Measurements from ENCODE around the gene RNF13.

DNA sequence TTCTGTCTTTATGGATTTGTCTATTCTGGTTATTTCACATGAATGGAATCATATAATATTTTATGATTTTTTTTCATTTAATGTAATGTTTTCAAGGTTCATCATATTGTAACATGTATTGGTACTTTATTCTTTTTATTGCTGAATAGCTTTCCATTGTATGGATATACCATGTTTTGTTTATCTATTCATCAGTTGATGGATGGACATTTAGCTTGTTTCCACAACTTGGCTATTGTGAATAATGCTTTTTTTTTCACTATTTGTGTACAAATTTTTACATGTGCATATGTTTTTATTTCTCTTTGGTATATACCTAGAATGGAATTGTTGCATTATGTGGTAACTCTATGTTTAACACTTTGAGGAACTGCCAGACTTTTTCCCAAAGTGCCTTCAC lies 93.0 kb downstream of the RNF13 start:
- TF ChIP-seq, protein P1, sequence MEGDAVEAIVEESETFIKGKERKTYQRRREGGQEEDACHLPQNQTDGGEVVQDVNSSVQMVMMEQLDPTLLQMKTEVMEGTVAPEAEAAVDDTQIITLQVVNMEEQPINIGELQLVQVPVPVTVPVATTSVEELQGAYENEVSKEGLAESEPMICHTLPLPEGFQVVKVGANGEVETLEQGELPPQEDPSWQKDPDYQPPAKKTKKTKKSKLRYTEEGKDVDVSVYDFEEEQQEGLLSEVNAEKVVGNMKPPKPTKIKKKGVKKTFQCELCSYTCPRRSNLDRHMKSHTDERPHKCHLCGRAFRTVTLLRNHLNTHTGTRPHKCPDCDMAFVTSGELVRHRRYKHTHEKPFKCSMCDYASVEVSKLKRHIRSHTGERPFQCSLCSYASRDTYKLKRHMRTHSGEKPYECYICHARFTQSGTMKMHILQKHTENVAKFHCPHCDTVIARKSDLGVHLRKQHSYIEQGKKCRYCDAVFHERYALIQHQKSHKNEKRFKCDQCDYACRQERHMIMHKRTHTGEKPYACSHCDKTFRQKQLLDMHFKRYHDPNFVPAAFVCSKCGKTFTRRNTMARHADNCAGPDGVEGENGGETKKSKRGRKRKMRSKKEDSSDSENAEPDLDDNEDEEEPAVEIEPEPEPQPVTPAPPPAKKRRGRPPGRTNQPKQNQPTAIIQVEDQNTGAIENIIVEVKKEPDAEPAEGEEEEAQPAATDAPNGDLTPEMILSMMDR (conservative IDR thresholded peaks at IDR 0.05 in 1 of 2, IDR thresholded peaks at IDR 0.05 in 1 of 2; ENCODE audit: extremely low read depth in 1 of 2, insufficient read depth in 1 of 2, low read depth in 1 of 2, low read length in 2 of 2): no peak
- no peak for TF ChIP-seq EZH2 (IDR thresholded peaks at IDR 0.05; ENCODE audit: borderline replicate concordance, low read length)

Measured in mammary epithelial cell (primary cell).